Cortex of kidney (tissue), 1 donor: ENCODE results near the gene CSNK1G1.

Source experiments
- DNase-seq: peaks from one replicate; lab custom pipeline; 2025; lab: John Stamatoyannopoulos, UW

Gene CSNK1G1

DNA sequence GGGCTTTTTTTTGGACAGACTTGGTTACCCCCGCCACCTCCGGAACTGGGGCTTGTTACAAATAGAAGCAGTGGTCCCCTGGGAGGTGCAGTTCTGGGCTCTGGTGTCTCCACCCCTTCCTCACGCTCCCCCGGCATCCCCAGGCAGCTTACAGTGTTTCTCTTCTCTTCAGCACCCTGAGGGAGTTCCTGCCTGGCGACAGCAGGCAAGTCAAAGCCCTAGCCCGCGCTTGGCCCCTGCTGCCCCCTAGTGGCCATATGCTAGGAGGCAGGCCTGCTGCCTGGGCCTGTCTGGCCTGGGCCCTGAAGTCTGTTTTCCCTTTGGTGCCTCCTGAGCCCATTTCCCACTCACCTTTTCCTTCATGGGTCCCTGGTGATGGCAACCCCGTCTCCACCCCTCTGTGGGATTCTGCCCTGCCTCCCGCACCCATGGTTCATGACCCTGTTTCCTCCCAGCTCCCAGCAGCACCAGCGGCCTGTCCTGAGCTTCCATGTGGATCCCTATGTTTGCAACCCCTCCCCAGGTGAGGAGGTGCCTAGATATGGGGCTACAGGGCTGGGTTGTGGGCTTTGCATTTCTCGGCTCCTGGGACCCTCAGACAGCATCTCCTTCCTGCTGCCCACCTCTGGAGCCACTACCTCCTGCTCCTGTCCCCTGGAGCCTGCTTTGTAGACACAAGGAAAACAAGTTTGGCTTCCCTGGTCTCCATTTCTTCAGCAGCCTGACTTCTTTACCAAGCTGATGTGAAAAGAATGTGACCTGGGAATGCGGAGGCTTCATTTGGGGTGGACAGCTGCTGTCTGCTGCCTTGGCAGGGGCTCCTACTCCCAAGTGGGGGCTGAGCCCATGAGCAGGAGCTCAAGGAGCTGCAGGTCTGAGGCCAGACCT lies 202.2 kb downstream of the CSNK1G1 start:
- no peak for DNase-seq

DNA sequence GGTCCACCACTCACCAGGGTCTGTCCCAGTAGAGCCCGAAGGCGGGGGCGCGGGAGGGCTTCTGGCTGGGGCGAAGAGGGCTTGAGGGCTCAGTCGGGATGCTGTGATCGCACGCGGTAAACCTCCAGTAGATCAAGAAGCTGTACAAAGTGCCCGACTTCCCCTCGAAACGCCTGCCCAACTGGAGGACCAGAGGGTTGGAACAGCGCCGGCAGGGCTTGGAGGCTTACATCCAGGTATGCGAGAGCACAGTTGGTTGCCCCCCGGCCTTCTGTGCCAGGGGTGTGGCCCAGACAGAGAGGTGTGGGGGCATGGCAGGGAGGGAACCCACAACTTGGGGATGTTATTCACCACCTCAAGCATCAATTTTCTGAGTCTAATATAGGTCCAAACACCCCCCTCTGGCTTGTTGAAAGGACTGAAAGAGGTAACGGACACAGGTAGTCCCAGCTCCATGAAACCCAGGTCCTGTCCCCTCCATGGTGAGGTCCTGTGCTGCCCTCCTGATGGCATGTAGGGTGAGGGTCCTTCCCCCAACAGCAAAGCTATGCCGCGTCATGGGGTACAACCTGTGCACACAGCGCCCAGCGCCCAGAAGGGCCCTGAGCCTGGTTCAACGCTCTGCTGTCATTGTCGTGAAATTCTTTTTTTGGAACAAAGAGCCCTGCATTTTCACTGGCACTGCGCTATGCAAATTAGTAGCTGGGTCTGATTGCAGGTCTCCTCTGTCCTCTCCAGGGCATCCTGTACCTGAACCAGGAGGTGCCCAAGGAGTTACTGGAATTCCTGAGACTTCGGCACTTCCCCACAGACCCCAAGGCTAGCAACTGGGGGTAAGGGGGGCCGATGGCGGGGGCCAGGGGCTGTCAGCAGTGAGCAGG lies 203.2 kb downstream of the CSNK1G1 start:
- no peak for DNase-seq

DNA sequence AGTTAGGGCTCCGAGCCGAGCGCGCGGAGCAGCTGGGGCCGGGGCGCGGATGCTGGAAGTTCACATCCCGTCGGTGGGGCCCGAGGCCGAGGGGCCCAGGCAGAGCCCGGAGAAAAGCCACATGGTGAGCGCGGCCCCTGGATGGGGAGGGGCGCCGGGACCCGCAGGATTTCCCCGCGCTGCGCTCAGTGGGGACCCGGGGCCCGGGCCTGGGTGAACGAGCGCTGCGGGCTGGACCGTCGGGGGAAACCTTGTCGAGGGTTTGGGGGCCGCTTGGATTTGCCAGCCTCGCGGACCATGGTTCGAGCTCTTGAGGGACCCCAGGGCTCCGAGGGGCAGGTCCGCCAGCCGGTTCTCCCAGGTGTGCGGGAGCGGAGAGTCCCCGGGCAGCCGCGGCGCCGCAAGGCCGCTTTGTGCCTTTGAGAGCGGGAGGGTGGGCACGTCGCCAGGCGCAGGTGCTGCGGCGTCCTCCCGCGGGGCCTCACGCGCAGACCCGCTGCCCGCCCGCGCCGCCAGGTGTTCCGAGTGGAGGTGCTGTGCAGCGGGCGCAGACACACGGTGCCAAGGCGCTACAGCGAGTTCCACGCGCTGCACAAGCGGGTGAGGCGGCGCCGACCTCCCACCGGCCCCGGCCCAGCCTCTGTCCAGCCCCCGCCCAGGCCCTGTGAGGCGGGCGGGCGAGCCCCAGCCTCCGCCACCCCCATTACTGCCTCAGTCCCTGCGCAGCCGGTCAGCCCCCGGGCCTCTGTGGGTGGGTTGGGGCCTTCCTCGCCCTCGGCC lies 204.1 kb downstream of the CSNK1G1 start, which contains the start of gene SNX22:
Gene SNX22 (plus strand): TSS at position 5 of the 780 bp plus-strand sequence. CDS start 45 bp downstream, at position 50.
- DNase-seq: no peak

GRCh38 chr15:64149893-64150578 lies 205.9 kb downstream of the CSNK1G1 start:
- DNase-seq: no peak

- no peak for DNase-seq
These were observed 206.5 kb downstream of the CSNK1G1 start for GRCh38 chr15:64149424-64149823.

GRCh38 chr15:64148581-64148980 lies 207.4 kb downstream of the CSNK1G1 start:
- no peak for DNase-seq

GRCh38 chr15:64148168-64148567 lies 207.8 kb downstream of the CSNK1G1 start:
- no peak for DNase-seq

DNA sequence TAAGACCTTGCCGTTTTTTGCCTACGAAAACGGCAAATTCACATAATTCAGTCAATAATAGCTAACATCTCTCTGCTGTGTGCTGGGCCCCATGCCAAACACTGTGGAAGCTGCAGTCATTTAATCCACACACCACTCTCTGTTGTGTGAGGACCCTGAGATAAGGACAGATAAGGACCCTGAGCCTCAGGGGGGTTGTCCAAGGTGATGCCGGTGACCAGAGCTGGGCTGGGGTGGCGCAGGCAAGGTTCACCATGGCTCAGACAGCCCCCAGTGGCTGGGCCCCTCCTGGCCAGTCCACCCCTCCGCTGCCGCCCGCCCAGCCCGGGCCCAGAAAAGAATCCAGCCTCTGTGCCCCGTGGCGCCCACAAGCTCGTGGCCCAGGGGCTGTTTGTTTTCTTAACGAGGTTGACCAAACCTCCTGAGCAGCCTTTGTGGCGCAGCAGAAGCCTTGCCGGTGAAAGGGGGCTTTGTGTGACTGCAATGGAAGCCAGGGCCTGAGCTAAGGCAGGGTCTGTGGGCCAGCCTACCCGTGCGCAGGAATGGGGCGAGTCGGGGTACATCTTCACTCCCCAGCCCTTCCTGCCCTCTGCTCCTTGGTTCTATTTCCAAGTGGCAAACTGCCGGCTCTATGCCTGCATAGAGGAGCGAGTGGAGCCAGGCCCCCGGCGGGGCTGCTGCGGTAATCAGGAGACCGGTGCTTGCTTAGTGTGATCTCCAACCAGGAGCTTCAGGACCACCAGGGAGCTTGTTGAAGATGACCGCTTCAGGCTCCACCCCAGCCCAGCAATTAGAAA lies 208.9 kb downstream of the CSNK1G1 start:
- DNase-seq: no peak

DNA sequence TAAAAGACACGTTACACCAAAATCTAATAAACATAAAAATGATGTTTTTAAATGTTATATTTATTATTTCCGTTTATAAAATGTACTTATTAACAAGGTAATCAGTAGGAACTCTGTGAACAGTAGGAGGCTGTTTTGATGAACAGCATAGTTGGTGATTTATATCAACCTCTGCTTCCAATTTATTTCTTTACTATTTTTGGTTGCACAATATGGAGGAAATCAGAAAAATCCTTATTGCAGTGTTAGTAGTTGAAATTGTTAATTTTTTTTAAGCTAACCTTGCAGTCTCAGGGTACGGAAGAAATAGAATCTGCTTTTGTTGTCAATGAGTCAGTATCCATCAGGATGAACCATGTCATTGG lies 209.5 kb downstream of the CSNK1G1 start:
- no peak for DNase-seq

DNA sequence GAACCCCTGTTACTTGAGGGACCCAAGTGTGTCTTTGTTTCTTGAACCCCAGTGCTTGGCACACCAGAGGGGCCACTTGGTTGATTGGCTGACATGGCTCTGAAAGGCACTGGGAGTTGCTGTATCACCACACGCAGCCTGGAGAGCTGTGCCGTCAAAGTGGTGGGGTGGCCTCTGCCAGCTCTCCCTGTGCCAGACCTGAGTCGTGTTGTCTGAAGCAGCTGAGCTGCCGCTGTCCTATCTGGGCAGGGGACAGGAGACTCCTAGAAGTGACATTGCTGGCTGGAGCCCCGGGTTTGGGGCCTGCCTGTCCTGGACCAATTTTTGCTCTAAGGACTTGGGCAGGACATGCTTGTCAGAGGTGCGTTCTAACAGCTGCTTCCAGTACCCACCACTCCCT lies 209.9 kb downstream of the CSNK1G1 start:
- DNase-seq: no peak

DNA sequence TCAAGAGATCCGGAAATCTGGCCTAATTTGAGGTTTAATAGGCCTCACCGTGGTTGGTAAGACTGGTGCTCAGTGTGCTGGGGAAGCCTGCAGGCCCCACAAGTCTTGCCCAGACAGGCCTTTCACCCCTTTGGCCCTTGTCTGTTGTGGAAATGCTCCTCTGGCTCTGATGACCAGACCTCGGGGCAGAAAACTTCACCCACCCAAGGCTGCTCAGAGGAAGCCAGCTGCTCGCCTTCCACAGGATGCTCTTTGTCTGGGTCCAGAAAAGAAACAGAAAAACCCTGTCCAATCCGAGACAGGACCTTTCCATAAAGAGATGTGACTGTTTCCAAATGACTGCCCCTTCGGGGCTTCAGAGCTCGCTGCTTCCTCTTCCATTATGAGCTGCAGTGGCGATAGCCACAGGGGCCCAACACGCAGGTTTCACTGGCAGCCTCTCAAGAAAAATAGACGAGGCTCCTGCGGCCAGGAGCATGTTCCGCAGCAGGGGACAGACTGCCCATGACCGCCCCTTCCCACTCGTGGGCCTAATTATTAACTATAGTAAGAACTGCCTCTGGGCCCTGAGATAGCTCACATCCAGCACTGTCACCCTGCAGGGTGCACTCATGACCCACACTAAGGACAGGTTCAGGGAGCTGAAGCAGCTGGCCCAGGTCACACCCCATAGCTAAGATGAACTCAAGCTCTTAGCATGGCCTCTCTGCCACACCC lies 211.2 kb downstream of the CSNK1G1 start:
- DNase-seq: no peak

DNA sequence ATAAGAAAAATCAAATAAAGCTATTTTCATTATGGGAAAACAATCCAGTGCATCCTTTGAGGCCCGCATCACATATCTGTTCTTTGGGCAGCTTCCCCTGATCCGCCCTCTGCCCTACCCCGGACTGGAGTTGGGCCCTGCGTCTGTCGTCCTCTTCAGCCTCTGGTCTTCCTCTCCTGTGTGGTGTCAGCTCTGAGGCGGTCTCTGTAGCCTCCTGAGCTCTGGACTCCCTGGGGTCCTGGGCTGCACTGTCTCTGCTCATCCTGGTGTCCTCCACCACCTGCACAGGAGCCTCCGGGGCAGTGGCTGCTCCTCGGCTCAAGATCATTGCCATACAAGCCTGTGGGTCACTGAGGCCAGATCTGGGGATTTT lies 211.8 kb downstream of the CSNK1G1 start:
- DNase-seq: no peak

DNA sequence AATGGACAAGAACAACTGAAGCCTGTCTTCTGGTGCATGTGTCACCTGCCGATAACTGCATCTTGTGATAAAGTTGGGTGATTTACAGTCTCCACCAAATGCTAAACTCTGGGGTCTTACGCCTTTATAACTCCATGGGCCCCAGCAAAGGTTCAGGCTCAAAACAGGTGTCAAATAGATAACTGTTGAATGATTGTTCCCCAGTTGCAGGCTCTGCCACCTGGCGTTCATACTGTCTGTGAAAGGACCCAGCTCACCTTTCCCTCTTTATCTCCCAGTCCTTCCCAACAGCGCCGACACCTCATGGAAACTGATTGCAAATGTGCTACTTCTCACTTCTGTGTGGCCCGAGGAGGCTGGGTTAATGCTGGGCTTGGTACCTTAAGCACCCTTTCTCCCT lies 212.7 kb downstream of the CSNK1G1 start:
- no peak for DNase-seq

GRCh38 chr15:64141798-64142512 lies 214.0 kb downstream of the CSNK1G1 start:
- DNase-seq: no peak

GRCh38 chr15:64138331-64138941 lies 217.5 kb downstream of the CSNK1G1 start:
- DNase-seq: no peak

- no peak for DNase-seq
These were observed 218.6 kb downstream of the CSNK1G1 start for GRCh38 chr15:64137226-64137833.

GRCh38 chr15:64136347-64136746 lies 219.6 kb downstream of the CSNK1G1 start:
- no peak for DNase-seq

- DNase-seq: no peak
These were observed 221.6 kb downstream of the CSNK1G1 start for GRCh38 chr15:64134345-64134829.
